ENCODE data around the gene ISM2.

- TF ChIP-seq EZH2 (optimal IDR thresholded peaks at IDR 0.05; ENCODE audit: low read depth, low read length) (no peak), CTCF (IDR thresholded peaks at IDR 0.05; ENCODE audit: low read length) (no peak)
These were observed 8.1 kb downstream of the ISM2 start for GRCh38 chr14:77490347-77490986.

All from MM.1S (cell line).